Astrocyte of the cerebellum (primary cell): ENCODE results near the gene SLFN5.

ENCODE experiments used
- DNase-seq: peaks from one replicate; pipeline ENCODE4 v3.0.0-alpha.2; 2011; ENCODE audit warnings: low read depth
- H3K4me3 ChIP-seq: 2 replicates; pipeline ENCODE4 v1.5.1; 2011; ENCODE audit warnings: mild to moderate bottlenecking, low read depth, low read length, moderate library complexity
- in situ Hi-C: cut with HindIII; loops from 2 replicates; pipeline ENCODE4 v1.10.0; 2017; ENCODE audit warnings: low sequenced_read_pairs
- TF ChIP-seq, protein P1 (sequence below): IDR thresholded peaks from 2 replicates; pipeline ENCODE4 v1.5.1; 2012; ENCODE audit warnings: low read length, low read depth, moderate library complexity, mild to moderate bottlenecking; ENCODE audit errors: missing control alignments

SLFN5 gene

GRCh38 chr17:35245196-35245486 lies 2.3 kb downstream of the SLFN5 start:
- DNase-seq, result peak; percentile 53
- in situ Hi-C loops, result no loop called here
- TF ChIP-seq, protein P1, sequence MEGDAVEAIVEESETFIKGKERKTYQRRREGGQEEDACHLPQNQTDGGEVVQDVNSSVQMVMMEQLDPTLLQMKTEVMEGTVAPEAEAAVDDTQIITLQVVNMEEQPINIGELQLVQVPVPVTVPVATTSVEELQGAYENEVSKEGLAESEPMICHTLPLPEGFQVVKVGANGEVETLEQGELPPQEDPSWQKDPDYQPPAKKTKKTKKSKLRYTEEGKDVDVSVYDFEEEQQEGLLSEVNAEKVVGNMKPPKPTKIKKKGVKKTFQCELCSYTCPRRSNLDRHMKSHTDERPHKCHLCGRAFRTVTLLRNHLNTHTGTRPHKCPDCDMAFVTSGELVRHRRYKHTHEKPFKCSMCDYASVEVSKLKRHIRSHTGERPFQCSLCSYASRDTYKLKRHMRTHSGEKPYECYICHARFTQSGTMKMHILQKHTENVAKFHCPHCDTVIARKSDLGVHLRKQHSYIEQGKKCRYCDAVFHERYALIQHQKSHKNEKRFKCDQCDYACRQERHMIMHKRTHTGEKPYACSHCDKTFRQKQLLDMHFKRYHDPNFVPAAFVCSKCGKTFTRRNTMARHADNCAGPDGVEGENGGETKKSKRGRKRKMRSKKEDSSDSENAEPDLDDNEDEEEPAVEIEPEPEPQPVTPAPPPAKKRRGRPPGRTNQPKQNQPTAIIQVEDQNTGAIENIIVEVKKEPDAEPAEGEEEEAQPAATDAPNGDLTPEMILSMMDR, result no peak
- peak overlapping the region; percentile 87 for H3K4me3 ChIP-seq

GRCh38 chr17:35252651-35253050 lies 9.8 kb downstream of the SLFN5 start:
- TF ChIP-seq, protein P1, result no peak
- in situ Hi-C loops, result no loop called here

DNA sequence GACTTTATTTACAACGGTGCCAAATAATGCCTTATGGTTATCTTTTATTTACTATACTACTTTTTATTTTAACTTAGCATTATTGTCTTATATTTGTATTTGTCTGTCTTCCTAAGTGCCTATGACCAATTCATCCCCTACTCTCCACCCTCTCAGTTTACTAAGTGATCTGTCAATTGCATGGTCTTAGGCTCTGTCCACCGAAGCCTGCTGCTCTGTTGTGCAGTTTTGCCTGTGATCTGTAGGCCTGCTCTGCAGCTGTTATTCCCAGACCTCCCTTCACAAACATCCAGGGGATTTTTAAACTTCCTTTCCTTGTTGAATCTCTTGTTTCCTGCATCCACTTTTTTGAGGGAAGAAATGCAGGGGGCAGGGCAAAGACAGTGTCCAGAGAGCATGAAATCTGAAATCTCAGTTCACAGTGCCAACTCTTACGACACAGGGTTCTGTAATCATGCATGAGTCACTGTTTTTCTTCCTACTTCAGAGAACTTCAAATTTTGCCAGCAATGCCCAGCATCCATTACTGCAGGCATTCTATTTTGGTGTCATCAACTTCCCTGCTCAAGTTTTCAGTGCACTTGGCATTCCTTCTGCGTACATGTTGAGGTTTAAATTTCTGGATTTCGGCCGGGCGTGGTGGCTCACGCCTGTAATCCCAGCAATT lies 11.4 kb downstream of the SLFN5 start:
- TF ChIP-seq, protein P1, result no peak
- H3K4me3 ChIP-seq, result no peak overlapping the region
- in situ Hi-C loops, result no loop called here
- DNase-seq, result peak; percentile 90

More at GRCh38 chr17:35252651-35253050, 9.8 kb downstream of the SLFN5 start:
- no peak for DNase-seq
- H3K4me3 ChIP-seq, result no peak overlapping the region

DNA sequence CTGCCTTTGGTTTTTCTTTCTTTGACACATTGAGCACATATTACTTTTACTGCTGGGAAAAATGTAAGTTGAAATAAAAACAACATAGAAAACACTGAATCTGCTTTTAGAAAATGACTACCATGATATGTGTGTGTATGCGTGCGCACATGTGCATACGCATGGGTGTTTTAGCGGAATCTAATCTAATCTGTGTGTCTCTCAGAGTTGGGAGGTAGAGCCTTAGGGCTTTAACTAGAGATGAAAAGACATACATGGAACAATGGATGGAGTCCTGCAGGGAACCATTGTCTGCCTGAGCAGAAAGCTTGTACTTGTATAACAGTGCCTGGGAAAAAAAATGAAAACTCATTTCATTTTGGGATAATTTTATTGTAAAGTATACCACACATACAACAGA lies 12.4 kb downstream of the SLFN5 start:
- no peak overlapping the region for H3K4me3 ChIP-seq
- TF ChIP-seq, protein P1, result no peak
- no peak for DNase-seq
- in situ Hi-C loops, result no loop called here

GRCh38 chr17:35256629-35257028 lies 13.8 kb downstream of the SLFN5 start:
- TF ChIP-seq, protein P1, result no peak
- no peak overlapping the region for H3K4me3 ChIP-seq
- no peak for DNase-seq
- in situ Hi-C loops, result no loop called here

GRCh38 chr17:35257208-35257659 lies 14.4 kb downstream of the SLFN5 start:
- in situ Hi-C loops, result no loop called here
- TF ChIP-seq, protein P1, result no peak
- DNase-seq, result peak; percentile 53
- H3K4me3 ChIP-seq, result no peak overlapping the region

GRCh38 chr17:35259001-35259400 lies 16.1 kb downstream of the SLFN5 start:
- no peak for DNase-seq
- TF ChIP-seq, protein P1, result no peak
- H3K4me3 ChIP-seq, result no peak overlapping the region
- in situ Hi-C loops, result no loop called here
